Muscle layer of duodenum (tissue), 2 donors: ENCODE measurements around the gene ZBTB48.

Experiments
- H3K27ac ChIP-seq: one replicate; pipeline ENCODE4 v1.7.0; 2013; ENCODE audit warnings: mild to moderate bottlenecking, low read length
- H3K27me3 ChIP-seq: one replicate; pipeline ENCODE4 v1.7.0; 2013; ENCODE audit warnings: low read depth, mild to moderate bottlenecking, control low read depth, low read length
- H3K36me3 ChIP-seq, 2 donors: one replicate each; pipeline ENCODE4 v1.7.0; 2013; ENCODE audit warnings: low read length in 2 of 2, control low read depth in 1 of 2, mild to moderate bottlenecking in 1 of 2; ENCODE audit not compliant: insufficient read depth in 2 of 2, control insufficient read depth in 1 of 2
- H3K4me1 ChIP-seq, 2 donors: one replicate each; pipeline ENCODE4 v1.7.0; 2013; ENCODE audit warnings: low read length in 2 of 2, mild to moderate bottlenecking in 2 of 2, control low read depth in 1 of 2, moderate library complexity in 1 of 2; ENCODE audit not compliant: insufficient read depth in 2 of 2, control insufficient read depth in 1 of 2
- H3K4me3 ChIP-seq, 2 donors: one replicate each; pipeline ENCODE4 v1.7.0; 2013; ENCODE audit warnings: low read length in 2 of 2, low read depth in 1 of 2, mild to moderate bottlenecking in 1 of 2
- H3K9me3 ChIP-seq, 2 donors: one replicate each; pipeline ENCODE4 v1.7.0; 2013; ENCODE audit warnings: low read length in 2 of 2, control low read depth in 1 of 2, mild to moderate bottlenecking in 1 of 2; ENCODE audit not compliant: control insufficient read depth in 1 of 2
- donor health status: healthy.

The ZBTB48 gene

GRCh38 chr1:6585841-6586240 is 6.0 kb downstream of the ZBTB48 start:
- peaks cover 7 to 29% of the 10 kb centered on the region in 2 donors for H3K4me1 ChIP-seq
- H3K36me3 ChIP-seq: peaks cover 13 to 29% of the 10 kb centered on the region in 2 donors
- no peaks in the 10 kb centered on the region for H3K9me3 ChIP-seq
- no peak overlapping the region for H3K27ac ChIP-seq
- H3K27me3 ChIP-seq: no peaks in the 10 kb centered on the region
- no peak overlapping the region for H3K4me3 ChIP-seq

DNA sequence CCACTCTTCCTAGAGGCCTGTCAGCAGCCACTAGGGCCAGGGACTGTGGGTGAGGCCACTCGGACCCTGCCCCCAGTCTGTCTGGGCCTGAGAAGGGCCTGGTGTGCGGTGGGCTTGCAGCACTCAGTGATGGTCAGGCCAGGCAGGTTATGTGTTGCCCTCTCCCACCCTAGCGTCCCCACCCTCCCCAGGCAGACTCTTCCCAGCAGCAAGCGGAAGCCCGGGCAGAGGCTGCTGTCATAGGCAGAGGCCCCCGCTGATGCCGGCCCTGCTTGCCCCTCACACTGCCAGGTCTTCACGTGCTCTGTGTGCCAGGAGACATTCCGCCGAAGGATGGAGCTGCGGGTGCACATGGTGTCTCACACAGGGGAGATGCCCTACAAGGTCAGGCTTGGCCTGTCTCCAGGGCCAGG is 6.6 kb downstream of the ZBTB48 start:
- Histone ChIP-seq H3K27me3 (no peaks in the 10 kb centered on the region), H3K4me3 (no peak overlapping the region), H3K9me3 (no peaks in the 10 kb centered on the region), H3K4me1 (peaks cover 3 to 23% of the 10 kb centered on the region in 2 donors), H3K36me3 (peaks cover 13 to 34% of the 10 kb centered on the region in 2 donors), H3K27ac (no peak overlapping the region)

DNA sequence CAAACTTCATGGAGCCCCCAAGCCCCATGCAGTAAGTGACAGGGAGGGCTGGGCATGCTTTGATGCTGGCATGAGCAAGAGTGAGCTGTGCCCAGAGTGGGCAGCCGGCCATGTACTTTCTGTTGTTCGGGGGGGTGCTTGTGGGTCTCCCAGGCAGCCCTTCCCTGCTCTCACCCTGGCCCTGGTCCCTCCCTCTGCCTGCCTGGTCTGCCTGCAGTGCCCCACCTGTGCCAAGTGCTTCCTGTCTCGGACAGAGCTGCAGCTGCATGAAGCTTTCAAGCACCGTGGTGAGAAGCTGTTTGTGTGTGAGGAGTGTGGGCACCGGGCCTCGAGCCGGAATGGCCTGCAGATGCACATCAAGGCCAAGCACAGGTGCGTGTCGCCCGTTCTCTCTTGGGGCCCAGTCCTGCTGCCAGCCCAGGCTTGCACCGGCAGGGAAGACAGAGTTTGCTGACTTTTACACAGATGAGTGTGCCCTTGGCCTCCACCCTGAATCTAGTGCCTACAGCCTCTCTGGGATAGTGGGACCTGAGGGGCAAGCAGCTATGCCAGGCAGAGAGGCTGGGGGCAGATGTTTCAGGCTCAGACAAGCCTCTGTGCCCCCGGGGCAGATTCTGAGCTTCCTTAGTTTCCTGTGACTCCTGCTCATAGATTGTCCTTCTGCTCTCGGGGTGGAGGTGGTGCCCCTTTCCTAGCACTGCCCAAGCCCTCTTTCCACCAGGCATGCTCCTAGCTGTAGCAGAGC is 7.6 kb downstream of the ZBTB48 start:
- Histone ChIP-seq H3K36me3 (peaks cover 20 to 44% of the 10 kb centered on the region in 2 donors), H3K9me3 (no peaks in the 10 kb centered on the region), H3K4me3 (no peak overlapping the region), H3K27ac (no peak overlapping the region), H3K4me1 (peaks cover under 1 to 20% of the 10 kb centered on the region in 2 donors), H3K27me3 (no peaks in the 10 kb centered on the region)

DNA sequence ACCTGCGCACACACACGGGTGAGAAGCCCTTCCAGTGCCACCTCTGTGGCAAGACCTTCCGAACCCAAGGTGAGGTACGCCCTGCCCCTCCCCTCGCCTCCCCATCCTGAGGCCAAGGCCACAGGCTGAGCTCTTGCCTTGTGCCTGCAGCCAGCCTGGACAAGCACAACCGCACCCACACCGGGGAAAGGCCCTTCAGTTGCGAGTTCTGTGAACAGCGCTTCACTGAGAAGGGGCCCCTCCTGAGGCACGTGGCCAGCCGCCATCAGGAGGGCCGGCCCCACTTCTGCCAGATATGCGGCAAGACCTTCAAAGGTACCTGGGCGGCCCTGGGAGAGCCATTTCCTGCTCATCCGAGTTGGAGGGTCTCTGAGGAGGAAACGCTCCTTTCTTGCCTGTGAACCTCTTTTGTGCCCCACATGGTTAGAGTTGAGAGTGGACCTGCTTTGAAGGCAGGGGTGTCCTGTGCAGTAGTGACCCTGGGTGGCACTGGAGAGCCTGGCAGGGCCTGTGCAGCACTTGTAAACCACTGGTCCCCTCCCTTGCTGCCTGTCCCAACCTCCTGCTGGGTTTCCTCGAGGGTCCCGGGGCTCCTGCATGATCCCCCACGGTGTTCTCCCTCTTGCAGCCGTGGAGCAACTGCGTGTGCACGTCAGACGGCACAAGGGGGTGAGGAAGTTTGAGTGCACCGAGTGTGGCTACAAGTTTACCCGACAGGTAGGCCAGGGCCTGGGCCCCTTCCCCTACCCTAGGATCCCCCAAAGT is 8.5 kb downstream of the ZBTB48 start:
- Histone ChIP-seq H3K27ac (no peak overlapping the region), H3K9me3 (no peaks in the 10 kb centered on the region), H3K36me3 (peaks cover 29 to 53% of the 10 kb centered on the region in 2 donors), H3K4me1 (peaks cover 0 to 20% of the 10 kb centered on the region in 2 donors), H3K4me3 (no peak overlapping the region), H3K27me3 (no peaks in the 10 kb centered on the region)

GRCh38 chr1:6588893-6589520 is 9.2 kb downstream of the ZBTB48 start:
- H3K4me1 ChIP-seq: peaks cover 0 to 20% of the 10 kb centered on the region in 2 donors
- H3K36me3 ChIP-seq: peaks cover 36 to 60% of the 10 kb centered on the region in 2 donors
- no peaks in the 10 kb centered on the region for H3K9me3 ChIP-seq
- H3K27ac ChIP-seq: no peak overlapping the region
- no peak overlapping the region for H3K4me3 ChIP-seq
- H3K27me3 ChIP-seq: no peaks in the 10 kb centered on the region

DNA sequence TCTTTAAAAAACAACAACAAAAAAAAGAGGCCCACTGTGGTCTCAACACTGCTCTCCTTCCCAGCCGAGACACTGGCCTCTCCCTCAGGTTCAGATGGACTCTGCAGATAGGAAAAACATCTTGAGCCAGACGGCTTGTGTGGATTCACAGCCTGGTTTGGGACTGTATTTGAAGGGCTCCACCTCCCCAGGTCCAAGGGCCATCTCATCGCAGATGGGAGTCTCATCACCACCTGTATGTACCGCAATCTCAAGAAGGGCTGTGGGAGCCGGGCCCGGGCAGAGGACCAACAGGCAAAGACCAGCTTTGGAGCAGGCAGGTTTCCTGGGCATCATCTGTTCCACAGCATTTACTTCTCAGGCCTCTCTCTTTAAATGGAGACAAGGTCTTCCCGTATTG is 10.3 kb downstream of the ZBTB48 start:
- no peaks in the 10 kb centered on the region for H3K27me3 ChIP-seq
- H3K9me3 ChIP-seq: no peaks in the 10 kb centered on the region
- peaks cover 0 to 20% of the 10 kb centered on the region in 2 donors for H3K4me1 ChIP-seq
- no peak overlapping the region for H3K27ac ChIP-seq
- H3K4me3 ChIP-seq: no peak overlapping the region
- H3K36me3 ChIP-seq: peaks cover 40 to 70% of the 10 kb centered on the region in 2 donors

DNA sequence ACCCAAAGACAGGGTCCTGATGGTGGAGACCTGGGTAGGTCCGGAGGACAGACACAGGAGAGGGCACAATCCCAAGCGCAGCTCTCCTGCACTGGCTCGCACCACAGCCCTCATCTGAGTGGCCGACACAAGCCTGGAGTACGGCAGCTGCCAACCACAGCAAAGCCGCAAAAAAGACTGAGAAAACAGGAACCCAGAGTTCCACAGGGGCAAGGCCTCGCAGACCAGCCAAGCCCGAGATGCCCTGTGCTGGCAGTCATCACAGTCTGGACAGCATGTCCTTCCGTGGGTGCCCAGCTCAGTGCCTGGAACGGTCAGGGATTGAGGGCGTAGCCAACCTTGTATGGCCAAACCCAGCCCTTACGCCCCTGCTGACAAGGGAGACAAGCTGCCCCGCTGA is 11.4 kb downstream of the ZBTB48 start:
- Histone ChIP-seq H3K4me3 (no peak overlapping the region), H3K27ac (no peak overlapping the region), H3K9me3 (no peaks in the 10 kb centered on the region), H3K36me3 (peaks cover 47 to 81% of the 10 kb centered on the region in 2 donors), H3K27me3 (no peaks in the 10 kb centered on the region), H3K4me1 (peaks cover 0 to 26% of the 10 kb centered on the region in 2 donors)

GRCh38 chr1:6591644-6592043 is 11.8 kb downstream of the ZBTB48 start:
- H3K9me3 ChIP-seq: no peaks in the 10 kb centered on the region
- H3K36me3 ChIP-seq: peaks cover 51 to 83% of the 10 kb centered on the region in 2 donors
- no peak overlapping the region for H3K27ac ChIP-seq
- H3K4me1 ChIP-seq: peaks cover 3 to 28% of the 10 kb centered on the region in 2 donors
- H3K27me3 ChIP-seq: no peaks in the 10 kb centered on the region
- no peak overlapping the region for H3K4me3 ChIP-seq

DNA sequence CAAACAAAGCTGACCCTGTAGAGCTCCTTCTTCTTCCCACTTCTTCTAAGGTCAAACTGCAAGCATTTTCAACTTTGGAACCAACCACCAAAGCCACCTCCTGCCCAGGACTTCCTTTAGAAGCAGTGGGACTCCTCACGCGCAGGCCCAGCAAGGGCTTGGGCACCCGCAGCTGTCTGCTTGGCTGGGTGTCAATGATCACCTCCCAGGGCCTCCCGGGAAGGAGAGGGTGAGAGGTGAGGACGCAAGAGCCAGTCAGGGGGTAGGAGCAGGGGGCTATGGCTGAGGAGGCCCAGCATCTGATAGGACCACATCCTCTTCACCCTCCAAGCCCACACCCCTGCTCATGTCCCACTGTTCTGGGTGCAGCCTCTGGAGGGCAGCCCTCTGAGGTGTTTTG is 12.6 kb downstream of the ZBTB48 start:
- H3K27ac ChIP-seq: no peak overlapping the region
- peaks cover 56 to 89% of the 10 kb centered on the region in 2 donors for H3K36me3 ChIP-seq
- H3K4me1 ChIP-seq: peaks cover 10 to 28% of the 10 kb centered on the region in 2 donors
- H3K4me3 ChIP-seq: no peak overlapping the region
- no peaks in the 10 kb centered on the region for H3K9me3 ChIP-seq
- H3K27me3 ChIP-seq: no peaks in the 10 kb centered on the region

DNA sequence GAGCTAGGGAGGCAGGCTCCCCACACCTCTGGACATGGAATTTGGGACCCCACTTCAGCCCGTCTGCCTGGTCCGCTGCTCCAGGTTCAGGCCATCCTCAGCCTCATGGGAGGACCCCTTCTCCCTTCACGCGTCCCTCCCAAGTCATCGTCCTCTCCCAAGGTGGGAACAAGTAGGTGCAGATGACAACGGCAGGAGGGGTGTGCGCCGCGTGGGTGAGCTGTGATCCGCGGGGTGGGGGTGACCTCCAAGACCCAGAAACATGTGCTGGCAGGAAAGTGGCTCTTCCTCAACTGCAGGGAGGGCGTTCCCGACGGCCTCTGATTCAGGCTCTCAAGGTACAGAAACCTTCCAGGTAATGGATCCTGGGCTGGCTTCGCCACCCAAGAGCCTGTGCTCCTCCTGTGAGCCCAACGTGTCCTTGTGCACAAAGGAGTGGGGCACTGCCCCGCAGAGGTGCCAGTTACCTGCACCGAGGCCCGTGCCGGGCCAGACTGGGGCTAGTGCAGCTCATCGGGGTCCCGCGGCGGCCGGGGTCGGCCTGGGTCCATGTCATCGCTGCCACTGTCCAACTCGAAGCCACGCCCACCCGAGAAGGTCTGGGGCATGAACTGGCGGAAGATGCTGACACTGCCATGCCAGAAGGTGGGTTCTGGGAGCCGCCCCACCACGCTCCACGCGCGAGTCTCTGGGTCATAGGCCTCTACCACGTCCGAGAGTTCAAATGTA is 13.2 kb downstream of the ZBTB48 start:
- Histone ChIP-seq H3K27ac (no peak overlapping the region), H3K36me3 (peaks cover 61 to 92% of the 10 kb centered on the region in 2 donors), H3K4me1 (peaks cover 10 to 28% of the 10 kb centered on the region in 2 donors), H3K4me3 (no peak overlapping the region), H3K9me3 (no peaks in the 10 kb centered on the region), H3K27me3 (no peaks in the 10 kb centered on the region)

DNA sequence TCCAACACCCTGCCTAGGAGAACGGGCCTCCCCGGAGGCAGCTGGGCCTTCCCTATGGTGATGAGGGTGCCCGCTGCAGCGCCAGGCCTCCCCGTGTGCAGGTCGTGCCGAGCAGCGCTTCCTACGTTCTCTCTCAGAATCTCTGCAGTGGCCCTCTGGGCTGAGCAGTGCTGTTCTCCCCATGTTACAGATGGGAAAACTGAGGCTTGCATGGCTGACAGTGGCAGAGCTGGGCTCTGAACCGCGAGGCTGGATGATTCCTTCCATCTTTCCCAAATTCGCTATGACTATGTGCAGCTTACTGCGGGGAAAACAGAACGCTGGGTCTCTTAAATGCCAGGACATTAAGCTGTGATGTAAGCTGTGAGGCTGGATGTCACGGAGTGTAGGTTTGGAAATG is 14.0 kb downstream of the ZBTB48 start:
- Histone ChIP-seq H3K4me3 (no peak overlapping the region), H3K4me1 (peaks cover 10 to 34% of the 10 kb centered on the region in 2 donors), H3K27ac (no peak overlapping the region), H3K27me3 (no peaks in the 10 kb centered on the region), H3K9me3 (no peaks in the 10 kb centered on the region), H3K36me3 (peaks cover 56 to 91% of the 10 kb centered on the region in 2 donors)
